HepG2 (cell line): ENCODE data around the gene FZD7. TPM values are rescaled to one million over a fixed set of nuclear protein-coding genes. Genes with fewer than 3 reads are reported as not detected.

ENCODE experiments used
- ARHGAP35 ChIP-seq: sonication (generic); formaldehyde crosslinking; IDR thresholded peaks from 2 replicates; pipeline ENCODE4 v1.9.0; 2022; ENCODE audit warnings: mild to moderate bottlenecking, inconsistent platforms, moderate library complexity, missing genetic modification reagents, borderline replicate concordance
- BCL3 ChIP-seq: sonication (generic); formaldehyde crosslinking; IDR thresholded peaks from 2 replicates; pipeline ENCODE4 v1.5.1; 2020; ENCODE audit warnings: mild to moderate bottlenecking, missing genetic modification reagents, moderate library complexity
- EHMT2 ChIP-seq: fragments of 200-600 bp; sonication (generic); IDR thresholded peaks from 2 replicates; pipeline ENCODE4 v1.7.0; 2017; ENCODE audit warnings: antibody characterized with exemption, low read depth, low read length, borderline replicate concordance
- KDM1A ChIP-seq: IDR thresholded peaks from 2 replicates; pipeline ENCODE4 v1.6.1; 2016; ENCODE audit warnings: missing compliant biosample characterization
- MED8 ChIP-seq: sonication (generic); formaldehyde crosslinking; IDR thresholded peaks from 2 replicates; pipeline ENCODE4 v1.8.1; 2023; ENCODE audit warnings: mild to moderate bottlenecking, missing genetic modification reagents; ENCODE audit not compliant: insufficient replicate concordance
- MIER3 ChIP-seq: IDR thresholded peaks from 2 replicates; pipeline ENCODE4 v1.6.1; 2016; ENCODE audit warnings: missing compliant biosample characterization, borderline replicate concordance
- PBX2 ChIP-seq: IDR thresholded peaks from 2 replicates; pipeline ENCODE4 v1.6.1; 2016; ENCODE audit warnings: control low read depth
- PRDM10 ChIP-seq: sonication (generic); formaldehyde crosslinking; IDR thresholded peaks from 2 replicates; pipeline ENCODE4 v1.4.0; 2020; ENCODE audit warnings: low read depth, missing genetic modification reagents
- RXRB ChIP-seq: IDR thresholded peaks from 2 replicates; pipeline ENCODE4 v1.6.1; 2016; ENCODE audit warnings: borderline replicate concordance, missing genetic modification reagents, missing compliant biosample characterization
- SPEN ChIP-seq: sonication (generic); formaldehyde crosslinking; IDR thresholded peaks from 2 replicates; pipeline ENCODE4 v1.5.1; 2020; ENCODE audit warnings: low read depth, mild to moderate bottlenecking, missing genetic modification reagents
- STAT6 ChIP-seq: sonication (generic); formaldehyde crosslinking; IDR thresholded peaks from 2 replicates; pipeline ENCODE4 v1.4.0; 2020; ENCODE audit warnings: missing genetic modification reagents, mild to moderate bottlenecking, borderline replicate concordance
- ZBTB4 ChIP-seq: sonication (generic); formaldehyde crosslinking; IDR thresholded peaks from 2 replicates; pipeline ENCODE4 v1.4.0; 2020; ENCODE audit warnings: missing genetic modification reagents, mild to moderate bottlenecking, borderline replicate concordance
- ZNF460 ChIP-seq: sonication (generic); formaldehyde crosslinking; IDR thresholded peaks from 2 replicates; pipeline ENCODE4 v1.5.1; 2020; ENCODE audit warnings: missing genetic modification reagents, mild to moderate bottlenecking, borderline replicate concordance
- ZNF547 ChIP-seq: sonication (generic); formaldehyde crosslinking; IDR thresholded peaks from 2 replicates; pipeline ENCODE4 v1.5.1; 2020; ENCODE audit warnings: mild to moderate bottlenecking, missing genetic modification reagents
- ZNF747 ChIP-seq: sonication (generic); formaldehyde crosslinking; IDR thresholded peaks from 2 replicates; pipeline ENCODE4 v1.8.1; 2023; ENCODE audit warnings: missing genetic modification reagents, mild to moderate bottlenecking, borderline replicate concordance
- polyA plus RNA-seq, 8 experiments: library from polyadenylated mRNA; depleted of rRNA in 3 of 8; stranded (reverse) in 7 of 8; unstranded in 1 of 8; fragments of >200 nt; fragmentation: Illumina TruSeq in 4 of 8; extraction: Trizol in 4 of 8; gene quantifications; 2 replicates each; pipeline versions ENCODE4 v1.2.1 to v1.2.3, GENCODE V29; 2011 to 2016; ENCODE audit warnings: low read depth in 4 of 8, missing spikeins in 1 of 8, mixed read lengths in 1 of 8; ENCODE audit not compliant: insufficient read depth in 1 of 8
- total RNA-seq, 5 experiments: library from RNA; depleted of rRNA; stranded (reverse); fragments of >200 nt; fragmentation: Illumina TruSeq; extraction: Trizol; gene quantifications; 2 replicates each; pipeline ENCODE4 v1.2.3, GENCODE V29; 2016; ENCODE audit warnings: low read depth in 1 of 5

The FZD7 gene
- total and polyA plus RNA-seq, 2 of the 13 experiments (the other 11 are each of a cell fraction or from before 2014, with no cell fraction given), result 0.13 to 0.38 TPM

GRCh38 chr2:202033317-202034248 is at the start of gene FZD7 (continued):
- TF ChIP-seq ZNF747 (CRISPR knock-in tag) (no peak), ZNF547 (no peak), PBX2 (CRISPR knock-in tag) (no peak), PRDM10 (no peak), ZNF460 (CRISPR knock-in tag) (no peak), MED8 (no peak), RXRB (CRISPR knock-in tag) (no peak), EHMT2 (no peak), ZBTB4 (CRISPR knock-in tag) (no peak), STAT6 (no peak), KDM1A (CRISPR knock-in tag) (no peak), BCL3 (CRISPR knock-in tag) (no peak), MIER3 (CRISPR knock-in tag) (no peak), ARHGAP35 (no peak), SPEN (CRISPR knock-in tag) (no peak; the same call in 1 of the 2 replicates)
